Measurements from ENCODE around the gene PCCA.
"Not testable (repeated sequence)": the region's sequence is repeated elsewhere in the genome, so short reads cannot be mapped to it uniquely, and the experiment has no call there.

Gene PCCA

GRCh38 chr13:100147825-100148224 lies 58.9 kb downstream of the PCCA start:
- no peaks in the 10 kb centered on the region for H3K9me3 Mint-ChIP-seq
- no peak overlapping the region for H3K4me3 Mint-ChIP-seq
- H3K27ac Mint-ChIP-seq, result no peak overlapping the region
- H3K4me1 Mint-ChIP-seq, result no peaks in the 10 kb centered on the region
- no peak for ATAC-seq
- H3K36me3 Mint-ChIP-seq, result peaks cover 27% of the 10 kb centered on the region
- H3K27me3 Mint-ChIP-seq, result no peaks in the 10 kb centered on the region

DNA sequence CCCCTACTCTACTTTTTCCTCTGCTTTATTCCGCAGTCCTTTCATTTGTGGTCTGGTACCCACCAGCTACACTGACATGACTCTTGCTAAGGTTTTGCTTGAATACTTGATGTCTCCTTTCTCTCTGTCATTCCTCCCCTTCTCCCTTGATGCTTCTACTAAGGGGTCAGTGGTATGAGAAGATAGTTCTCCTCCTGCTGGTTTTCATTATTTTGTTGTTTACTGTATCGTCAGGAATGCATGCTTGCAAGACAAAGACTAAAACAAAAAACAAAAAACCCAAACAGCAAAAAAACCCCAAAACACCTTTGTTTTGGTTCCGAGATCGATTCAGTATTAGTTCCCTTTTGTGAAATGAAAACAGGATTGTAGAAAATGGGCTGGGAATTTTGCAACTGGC lies 59.5 kb downstream of the PCCA start:
- Mint-ChIP-seq H3K9me3 (no peaks in the 10 kb centered on the region), H3K36me3 (peaks cover 27% of the 10 kb centered on the region)

DNA sequence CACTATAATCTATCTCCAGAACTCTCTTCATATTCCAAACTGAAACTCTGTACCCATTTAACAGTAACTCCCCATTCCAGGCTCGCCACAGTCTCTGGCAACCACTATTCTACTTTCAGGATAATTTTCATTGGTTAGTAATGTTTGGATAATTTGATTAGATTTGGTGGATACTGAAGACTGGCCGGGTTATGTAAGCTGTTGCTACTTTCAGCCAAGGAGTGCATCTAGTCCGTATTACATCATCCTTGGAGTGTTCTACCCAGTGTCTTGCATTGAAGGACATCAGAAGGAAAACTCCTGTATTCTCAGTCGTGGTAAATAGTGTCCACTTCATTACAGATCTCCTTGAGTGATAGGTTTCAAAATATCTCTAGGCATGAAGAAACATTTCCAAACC lies 60.5 kb downstream of the PCCA start:
- H3K27me3 Mint-ChIP-seq, result no peaks in the 10 kb centered on the region
- no peak for ATAC-seq
- no peak overlapping the region for H3K27ac Mint-ChIP-seq
- no peaks in the 10 kb centered on the region for H3K9me3 Mint-ChIP-seq
- peaks cover 28% of the 10 kb centered on the region for H3K36me3 Mint-ChIP-seq
- H3K4me1 Mint-ChIP-seq, result no peaks in the 10 kb centered on the region
- H3K4me3 Mint-ChIP-seq, result no peak overlapping the region

More for the DNA sequence above, 59.5 kb downstream of the PCCA start:
- no peaks in the 10 kb centered on the region for H3K4me1 Mint-ChIP-seq
- no peaks in the 10 kb centered on the region for H3K27me3 Mint-ChIP-seq
- H3K4me3 Mint-ChIP-seq, result no peak overlapping the region
- H3K27ac Mint-ChIP-seq, result no peak overlapping the region
- ATAC-seq, result no peak

- not testable (repeated sequence) for H3K27me3 Mint-ChIP-seq, H3K4me1 Mint-ChIP-seq
- H3K36me3 Mint-ChIP-seq, result peaks cover 22% of the 10 kb centered on the region
Observed at GRCh38 chr13:100150711-100151110, 61.8 kb downstream of the PCCA start.

DNA sequence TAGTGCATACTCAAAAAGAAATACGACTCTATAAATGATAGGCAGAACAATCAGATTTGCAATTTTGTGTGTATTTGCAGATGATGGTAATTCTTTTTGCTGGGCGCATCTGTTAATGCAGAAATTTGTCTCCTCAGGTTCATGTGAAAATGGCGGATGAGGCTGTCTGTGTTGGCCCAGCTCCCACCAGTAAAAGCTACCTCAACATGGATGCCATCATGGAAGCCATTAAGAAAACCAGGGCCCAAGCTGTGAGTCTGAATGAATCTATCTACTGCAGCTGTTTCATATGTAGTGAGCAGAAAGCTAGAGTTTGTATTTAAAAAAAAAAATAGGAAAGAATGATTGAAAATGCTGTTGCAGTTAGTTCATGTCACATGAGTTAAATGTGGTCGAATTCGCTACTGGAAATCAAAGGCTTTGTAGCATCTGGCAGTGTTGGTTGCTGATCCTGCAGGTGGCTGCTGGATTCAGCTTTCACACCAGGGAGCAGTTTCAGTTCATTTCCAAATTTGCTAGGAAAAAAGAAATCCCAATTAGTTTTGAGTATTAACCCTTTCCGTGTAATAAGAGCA lies 66.0 kb downstream of the PCCA start:
- H3K4me1 Mint-ChIP-seq, result no peaks in the 10 kb centered on the region
- no peak overlapping the region for H3K4me3 Mint-ChIP-seq
- no peak overlapping the region for H3K27ac Mint-ChIP-seq
- ATAC-seq, result no peak
- H3K9me3 Mint-ChIP-seq, result no peaks in the 10 kb centered on the region
- no peaks in the 10 kb centered on the region for H3K27me3 Mint-ChIP-seq
- H3K36me3 Mint-ChIP-seq, result peaks cover 25% of the 10 kb centered on the region

More at GRCh38 chr13:100150711-100151110, 61.8 kb downstream of the PCCA start:
- not testable (repeated sequence) for H3K9me3 Mint-ChIP-seq, ATAC-seq, H3K27ac Mint-ChIP-seq, H3K4me3 Mint-ChIP-seq

DNA sequence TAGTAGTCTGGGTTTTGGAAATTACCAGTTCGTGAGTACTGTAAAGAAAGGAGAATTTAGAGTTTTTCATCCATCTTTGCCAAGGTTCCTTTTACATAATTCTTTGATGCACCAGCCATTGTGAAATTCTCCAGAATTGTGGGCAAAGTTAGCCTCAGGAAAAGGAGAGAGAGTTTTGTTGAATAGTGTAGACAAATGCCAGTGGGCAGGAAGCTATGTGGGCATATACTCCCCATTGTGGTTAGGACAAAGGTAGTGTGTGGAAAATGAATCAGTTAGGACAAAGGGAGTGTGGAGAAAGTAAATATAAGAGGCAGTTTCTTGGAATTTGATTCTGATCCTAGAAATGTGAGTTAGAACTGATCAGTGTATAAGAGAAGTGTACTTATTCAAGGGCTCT lies 67.9 kb downstream of the PCCA start:
- no peak overlapping the region for H3K27ac Mint-ChIP-seq
- no peak overlapping the region for H3K4me3 Mint-ChIP-seq
- H3K27me3 Mint-ChIP-seq, result no peaks in the 10 kb centered on the region
- peaks cover 31% of the 10 kb centered on the region for H3K36me3 Mint-ChIP-seq
- H3K9me3 Mint-ChIP-seq, result no peaks in the 10 kb centered on the region
- no peaks in the 10 kb centered on the region for H3K4me1 Mint-ChIP-seq
- ATAC-seq, result no peak

DNA sequence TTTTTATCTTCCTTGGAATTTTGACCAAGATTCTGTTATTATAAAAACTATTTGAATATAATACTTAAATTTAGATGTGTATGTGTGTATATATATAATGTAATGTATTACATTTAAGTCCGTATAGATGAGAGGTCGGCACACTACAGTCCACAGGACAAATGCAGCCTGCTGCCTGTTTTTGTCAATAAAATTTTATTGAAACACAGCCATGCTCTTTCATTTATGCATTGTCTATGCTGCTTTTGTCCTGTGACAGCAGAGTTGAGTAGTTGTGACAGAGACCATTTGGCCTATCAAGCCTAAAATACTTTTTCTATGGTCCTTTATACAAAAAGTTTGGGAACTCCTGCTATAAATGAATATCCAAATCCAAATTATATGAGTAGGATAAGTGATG lies 69.7 kb downstream of the PCCA start:
- Mint-ChIP-seq H3K27me3 (no peaks in the 10 kb centered on the region), H3K4me3 (no peak overlapping the region), H3K9me3 (no peaks in the 10 kb centered on the region), H3K27ac (no peak overlapping the region), H3K36me3 (peaks cover 33% of the 10 kb centered on the region), H3K4me1 (no peaks in the 10 kb centered on the region)
- ATAC-seq, result no peak

- no peak for ATAC-seq
- Mint-ChIP-seq H3K4me1 (no peaks in the 10 kb centered on the region), H3K27me3 (no peaks in the 10 kb centered on the region), H3K4me3 (no peak overlapping the region), H3K36me3 (peaks cover 33% of the 10 kb centered on the region), H3K27ac (no peak overlapping the region), H3K9me3 (no peaks in the 10 kb centered on the region)
Observed at GRCh38 chr13:100159584-100159983, 70.7 kb downstream of the PCCA start.

- no peaks in the 10 kb centered on the region for H3K27me3 Mint-ChIP-seq
- H3K27ac Mint-ChIP-seq, result no peak overlapping the region
- H3K36me3 Mint-ChIP-seq, result peaks cover 33% of the 10 kb centered on the region
- no peak for ATAC-seq
- H3K4me3 Mint-ChIP-seq, result no peak overlapping the region
- no peaks in the 10 kb centered on the region for H3K4me1 Mint-ChIP-seq
- no peaks in the 10 kb centered on the region for H3K9me3 Mint-ChIP-seq
Observed at GRCh38 chr13:100160450-100160849, 71.6 kb downstream of the PCCA start.

- Mint-ChIP-seq H3K36me3 (peaks cover 45% of the 10 kb centered on the region), H3K27me3 (no peaks in the 10 kb centered on the region), H3K4me1 (no peaks in the 10 kb centered on the region), H3K4me3 (no peak overlapping the region), H3K27ac (no peak overlapping the region), H3K9me3 (no peaks in the 10 kb centered on the region)
- no peak for ATAC-seq
Observed at GRCh38 chr13:100163375-100163774, 74.5 kb downstream of the PCCA start.

- H3K4me1 Mint-ChIP-seq, result no peaks in the 10 kb centered on the region
- H3K9me3 Mint-ChIP-seq, result no peaks in the 10 kb centered on the region
- ATAC-seq, result no peak
- peaks cover 22% of the 10 kb centered on the region for H3K36me3 Mint-ChIP-seq
- H3K27me3 Mint-ChIP-seq, result no peaks in the 10 kb centered on the region
- H3K4me3 Mint-ChIP-seq, result no peak overlapping the region
- no peak overlapping the region for H3K27ac Mint-ChIP-seq
Observed at GRCh38 chr13:100173203-100173602, 84.3 kb downstream of the PCCA start.

GRCh38 chr13:100174455-100174854 lies 85.6 kb downstream of the PCCA start:
- ATAC-seq, H3K4me1 Mint-ChIP-seq, H3K9me3 Mint-ChIP-seq, H3K4me3 Mint-ChIP-seq, H3K27ac Mint-ChIP-seq, H3K27me3 Mint-ChIP-seq: not testable (repeated sequence)
- peaks cover 19% of the 10 kb centered on the region for H3K36me3 Mint-ChIP-seq

GRCh38 chr13:100175078-100175802 lies 86.3 kb downstream of the PCCA start:
- H3K4me1 Mint-ChIP-seq, result no peaks in the 10 kb centered on the region
- no peak overlapping the region for H3K27ac Mint-ChIP-seq
- H3K36me3 Mint-ChIP-seq, result peaks cover 19% of the 10 kb centered on the region
- no peak overlapping the region for H3K4me3 Mint-ChIP-seq
- ATAC-seq, result no peak
- no peaks in the 10 kb centered on the region for H3K27me3 Mint-ChIP-seq
- H3K9me3 Mint-ChIP-seq, result no peaks in the 10 kb centered on the region

DNA sequence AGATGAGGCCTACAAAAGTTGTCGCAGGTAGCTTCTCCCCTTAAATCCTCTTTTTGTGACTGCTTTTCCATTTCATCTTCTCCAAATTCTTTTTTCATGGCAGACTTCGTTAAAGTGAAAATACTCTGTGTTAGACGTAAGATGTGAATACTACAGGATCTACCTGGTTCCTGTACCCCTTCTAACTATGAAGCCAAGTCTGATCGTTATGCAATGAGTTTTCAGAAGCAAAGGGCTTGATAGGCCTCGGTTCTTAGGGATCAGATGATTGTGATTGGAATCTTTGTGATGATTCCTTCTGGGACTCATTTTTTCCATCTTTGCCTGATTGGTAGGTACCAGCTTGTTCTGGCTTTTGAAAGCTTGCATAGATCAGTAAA lies 86.9 kb downstream of the PCCA start:
- H3K27ac Mint-ChIP-seq, result no peak overlapping the region
- peaks cover 19% of the 10 kb centered on the region for H3K36me3 Mint-ChIP-seq
- ATAC-seq, result no peak
- no peak overlapping the region for H3K4me3 Mint-ChIP-seq
- no peaks in the 10 kb centered on the region for H3K27me3 Mint-ChIP-seq
- no peaks in the 10 kb centered on the region for H3K4me1 Mint-ChIP-seq
- H3K9me3 Mint-ChIP-seq, result no peaks in the 10 kb centered on the region

GRCh38 chr13:100176801-100177400 lies 88.0 kb downstream of the PCCA start:
- Mint-ChIP-seq H3K9me3 (no peaks in the 10 kb centered on the region), H3K27me3 (no peaks in the 10 kb centered on the region), H3K4me1 (no peaks in the 10 kb centered on the region), H3K4me3 (no peak overlapping the region), H3K36me3 (peaks cover 14% of the 10 kb centered on the region), H3K27ac (no peak overlapping the region)
- ATAC-seq, result no peak

- no peak for ATAC-seq
- Mint-ChIP-seq H3K27ac (no peak overlapping the region), H3K4me3 (no peak overlapping the region), H3K4me1 (no peaks in the 10 kb centered on the region), H3K27me3 (no peaks in the 10 kb centered on the region), H3K36me3 (peaks cover 9% of the 10 kb centered on the region), H3K9me3 (peaks cover under 1% of the 10 kb centered on the region)
Observed at GRCh38 chr13:100178309-100178708, 89.4 kb downstream of the PCCA start.
